Trophoblast cell (in vitro differentiated cells and primary cell): Measurements from ENCODE around the gene TTC39C.

Experiments
- DNase-seq, 2 donors: peaks; one replicate each; pipeline ENCODE4 v3.0.0-alpha.2; 2016
- H2AFZ ChIP-seq: 2 replicates; pipeline ENCODE4 v1.6.1; 2013; ENCODE audit warnings: low read length, moderate library complexity, mild to moderate bottlenecking; ENCODE audit not compliant: insufficient read depth, poor library complexity
- H2AK5ac ChIP-seq: 2 replicates; pipeline ENCODE4 v1.6.1; 2013; ENCODE audit warnings: mild to moderate bottlenecking, low read length
- H2BK120ac ChIP-seq: 2 replicates; pipeline ENCODE4 v1.6.1; 2013; ENCODE audit warnings: low read length, mild to moderate bottlenecking, moderate library complexity; ENCODE audit not compliant: insufficient read depth, poor library complexity
- H2BK12ac ChIP-seq: 2 replicates; pipeline ENCODE4 v1.6.1; 2013; ENCODE audit warnings: mild to moderate bottlenecking, low read length, moderate library complexity
- H2BK5ac ChIP-seq: 2 replicates; pipeline ENCODE4 v1.6.1; 2013; ENCODE audit warnings: low read length, low read depth, moderate library complexity, mild to moderate bottlenecking; ENCODE audit not compliant: poor library complexity
- H3K14ac ChIP-seq: 2 replicates; pipeline ENCODE4 v1.6.1; 2013; ENCODE audit warnings: mild to moderate bottlenecking, low read length
- H3K18ac ChIP-seq: 2 replicates; pipeline ENCODE4 v1.6.1; 2013; ENCODE audit warnings: mild to moderate bottlenecking, low read length
- H3K23ac ChIP-seq: 2 replicates; pipeline ENCODE4 v1.6.1; 2013; ENCODE audit warnings: low read length
- H3K27ac ChIP-seq: 2 replicates; pipeline ENCODE4 v1.5.1; 2013; ENCODE audit warnings: low read depth, mild to moderate bottlenecking, inconsistent platforms, low read length, moderate library complexity
- H3K27me3 ChIP-seq: 2 replicates; pipeline ENCODE4 v1.6.1; 2013; ENCODE audit warnings: inconsistent platforms, mild to moderate bottlenecking, low read length, moderate library complexity; ENCODE audit not compliant: insufficient read depth
- H3K36me3 ChIP-seq, 2 experiments: 1 replicate in 1 of 2; 2 replicates in 1 of 2; pipeline ENCODE4 v1.6.1; 2013; ENCODE audit warnings: low read length in 2 of 2, mild to moderate bottlenecking in 2 of 2, moderate library complexity in 1 of 2; ENCODE audit not compliant: insufficient read depth in 2 of 2, control insufficient read depth in 1 of 2
- H3K4ac ChIP-seq: 2 replicates; pipeline ENCODE4 v1.6.1; 2013; ENCODE audit warnings: low read depth, mild to moderate bottlenecking, low read length, moderate library complexity
- H3K4me1 ChIP-seq, 2 experiments: 1 replicate in 1 of 2; 2 replicates in 1 of 2; pipeline ENCODE4 v1.6.1; 2013; ENCODE audit warnings: low read length in 2 of 2, mild to moderate bottlenecking in 2 of 2, moderate library complexity in 1 of 2; ENCODE audit not compliant: insufficient read depth in 2 of 2, control insufficient read depth in 1 of 2
- H3K4me2 ChIP-seq: 2 replicates; pipeline ENCODE4 v1.6.1; 2013; ENCODE audit warnings: inconsistent platforms, mild to moderate bottlenecking, low read length, moderate library complexity
- H3K4me3 ChIP-seq: 2 replicates; pipeline ENCODE4 v1.5.1; 2013; ENCODE audit warnings: mild to moderate bottlenecking, low read depth, low read length, inconsistent platforms
- H3K79me1 ChIP-seq: one replicate; pipeline ENCODE4 v1.6.1; 2013; ENCODE audit warnings: low read length
- H3K79me2 ChIP-seq: 2 replicates; pipeline ENCODE4 v1.6.1; 2013; ENCODE audit warnings: low read length, mild to moderate bottlenecking; ENCODE audit not compliant: control insufficient read depth, insufficient read depth, poor library complexity
- H3K9ac ChIP-seq: 2 replicates; pipeline ENCODE4 v1.6.1; 2013; ENCODE audit warnings: mild to moderate bottlenecking, low read length
- H3K9me3 ChIP-seq: 2 replicates; pipeline ENCODE4 v1.6.1; 2013; ENCODE audit warnings: low read depth, mild to moderate bottlenecking, control low read depth, inconsistent platforms, low read length; ENCODE audit not compliant: insufficient read depth
- H4K12ac ChIP-seq: 2 replicates; pipeline ENCODE4 v1.6.1; 2013; ENCODE audit warnings: low read depth, mild to moderate bottlenecking, low read length, moderate library complexity
- H4K8ac ChIP-seq: 2 replicates; pipeline ENCODE4 v1.6.1; 2013; ENCODE audit warnings: low read depth, mild to moderate bottlenecking, low read length, moderate library complexity
- H4K91ac ChIP-seq: one replicate; pipeline ENCODE4 v1.6.1; 2013; ENCODE audit warnings: low read depth, mild to moderate bottlenecking, low read length, moderate library complexity
- WGBS: extraction: QIAGEN DNeasy Blood & Tissue Kit; methylation state at CpG from one replicate; pipeline ENCODE4 v1.1.7; 2013; ENCODE audit warnings: missing lambda C conversion rate; ENCODE audit not compliant: insufficient read length, insufficient coverage; ENCODE audit errors: extremely low coverage; 5-methylcytosine and 5-hydroxymethylcytosine counted together

TTC39C gene

DNA sequence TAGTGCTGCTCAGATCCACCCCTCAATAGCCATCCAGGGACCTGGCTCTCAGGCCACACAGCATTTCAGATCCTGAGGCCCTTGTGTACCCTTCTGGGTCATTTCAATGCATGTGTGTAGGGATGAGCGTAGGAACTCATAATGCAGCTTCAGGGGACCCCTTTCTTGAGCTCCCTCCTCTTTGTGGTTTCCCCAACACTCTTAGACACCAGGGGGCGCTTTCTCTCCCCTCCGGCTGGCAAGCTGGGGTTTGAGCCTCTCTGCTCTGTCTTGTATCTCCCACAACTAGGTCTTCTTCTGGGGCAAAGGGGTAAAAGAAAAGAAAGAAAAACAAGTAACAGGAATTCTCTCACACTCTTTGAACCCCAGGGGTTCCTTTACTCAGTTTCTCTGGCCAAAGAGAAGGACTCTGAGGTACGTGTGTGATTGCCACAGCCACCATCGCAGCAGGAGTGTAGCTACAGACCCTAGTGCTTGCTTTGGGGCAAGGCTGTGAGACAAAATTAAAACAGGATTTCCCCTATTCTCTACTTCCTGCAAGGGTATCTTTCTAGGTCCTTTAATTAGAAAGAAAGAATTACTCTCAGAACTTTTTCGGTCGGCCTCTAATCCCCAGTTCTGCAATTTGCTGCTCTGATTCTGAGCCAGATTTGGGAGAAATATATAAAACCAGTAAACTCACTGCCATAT lies 162.3 kb downstream of the TTC39C start:
- Histone ChIP-seq H2BK120ac (no peak overlapping the region), H3K79me2 (no peaks in the 10 kb centered on the region), H2BK5ac (no peak overlapping the region), H3K79me1 (no peaks in the 10 kb centered on the region), H3K4me1 (no peaks in the 10 kb centered on the region), H2AFZ (no peak overlapping the region), H4K8ac (no peak overlapping the region), H3K9ac (no peak overlapping the region), H4K91ac (no peak overlapping the region), H3K36me3 (no peaks in the 10 kb centered on the region), H2BK12ac (no peak overlapping the region), H3K27me3 (no peaks in the 10 kb centered on the region), H3K4me3 (no peak overlapping the region), H3K23ac (no peak overlapping the region), H4K12ac (no peak overlapping the region), H3K9me3 (no peaks in the 10 kb centered on the region), H3K4me2 (no peak overlapping the region), H3K4ac (no peak overlapping the region), H3K14ac (no peak overlapping the region), H2AK5ac (no peak overlapping the region), H3K27ac (no peak overlapping the region), H3K18ac (no peak overlapping the region)
- no CpG with 5 or more reads among the region's 7 CpGs for WGBS
- DNase-seq, result peak in 1 of 2 donors; percentile 27

DNA sequence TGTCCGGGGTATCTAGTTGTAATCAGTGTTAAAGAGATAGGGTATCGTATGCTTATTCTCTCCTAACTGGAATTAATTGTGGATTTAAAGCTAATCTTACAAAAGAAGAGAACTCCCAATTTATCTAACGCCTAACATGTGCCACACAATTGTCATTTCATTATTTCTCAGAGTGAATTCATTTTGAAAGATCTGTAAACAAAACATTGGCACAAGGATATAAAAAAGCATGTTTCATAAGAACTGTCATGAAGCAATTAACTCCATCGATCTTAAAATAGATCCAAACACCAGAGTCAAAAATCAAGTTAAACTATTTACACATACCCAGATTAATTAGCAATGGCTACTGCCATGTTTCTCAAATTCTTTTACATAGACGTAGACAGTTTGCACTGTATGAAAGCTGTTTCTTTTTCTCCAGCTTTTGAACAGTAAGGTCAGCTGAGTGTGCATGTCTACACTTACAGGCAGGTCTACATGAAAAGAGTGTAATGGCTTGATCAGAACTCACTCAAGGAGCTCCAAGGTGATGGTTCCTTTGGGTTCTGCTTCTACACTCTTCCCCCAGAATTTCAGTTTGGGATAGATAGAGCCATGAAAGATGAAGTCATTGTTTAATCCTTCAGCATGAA lies 163.1 kb downstream of the TTC39C start:
- Histone ChIP-seq H2BK120ac (no peak overlapping the region), H2BK12ac (no peak overlapping the region), H3K27ac (no peak overlapping the region), H2BK5ac (no peak overlapping the region), H3K23ac (no peak overlapping the region), H4K91ac (no peak overlapping the region), H3K79me2 (no peaks in the 10 kb centered on the region), H4K8ac (no peak overlapping the region), H3K14ac (no peak overlapping the region), H2AK5ac (no peak overlapping the region), H2AFZ (no peak overlapping the region), H3K36me3 (peaks cover 0 to 1% of the 10 kb centered on the region in 2 experiments), H3K9me3 (no peaks in the 10 kb centered on the region), H3K4me3 (no peak overlapping the region), H3K4me1 (no peaks in the 10 kb centered on the region), H3K4ac (no peak overlapping the region), H4K12ac (no peak overlapping the region), H3K27me3 (no peaks in the 10 kb centered on the region), H3K9ac (no peak overlapping the region), H3K4me2 (no peak overlapping the region), H3K79me1 (no peaks in the 10 kb centered on the region), H3K18ac (no peak overlapping the region)
- DNase-seq, result no peak
- WGBS, result no CpG with 5 or more reads among the region's 5 CpGs

DNA sequence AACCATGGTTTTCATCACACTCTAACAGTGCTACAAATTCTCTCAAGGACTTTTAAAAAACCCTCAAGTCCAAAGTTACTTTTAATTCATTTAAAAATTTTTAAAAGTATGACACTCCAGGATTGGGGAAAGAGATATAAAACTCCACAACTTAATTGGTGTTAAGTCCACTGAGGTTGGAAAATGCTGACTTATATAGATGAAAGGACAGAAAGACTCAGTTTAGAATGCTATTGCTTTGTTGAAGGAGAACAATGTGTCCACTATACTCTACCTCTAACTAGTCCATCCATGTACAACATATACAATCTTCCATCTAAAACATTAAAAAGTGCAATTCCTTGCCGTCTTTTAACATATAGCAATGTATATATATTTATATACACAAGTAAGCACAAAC lies 165.5 kb downstream of the TTC39C start:
- WGBS, result no CpG with 5 or more reads among the region's 1 CpG
- no peak overlapping the region for H3K14ac ChIP-seq
- H2BK5ac ChIP-seq, result no peak overlapping the region
- no peak overlapping the region for H3K4ac ChIP-seq
- no peak overlapping the region for H2BK120ac ChIP-seq
- DNase-seq, result no peak
- H3K4me3 ChIP-seq, result no peak overlapping the region
- H4K12ac ChIP-seq, result no peak overlapping the region
- no peak overlapping the region for H2AK5ac ChIP-seq
- H2AFZ ChIP-seq, result no peak overlapping the region
- no peaks in the 10 kb centered on the region for H3K9me3 ChIP-seq
- no peaks in the 10 kb centered on the region for H3K27me3 ChIP-seq
- no peaks in the 10 kb centered on the region for H3K79me1 ChIP-seq
- no peak overlapping the region for H3K27ac ChIP-seq
- no peaks in the 10 kb centered on the region for H3K79me2 ChIP-seq
- no peak overlapping the region for H2BK12ac ChIP-seq
- H3K36me3 ChIP-seq, result peaks cover 0 to 1% of the 10 kb centered on the region in 2 experiments
- H3K4me2 ChIP-seq, result no peak overlapping the region
- no peak overlapping the region for H3K18ac ChIP-seq
- no peak overlapping the region for H4K8ac ChIP-seq
- no peaks in the 10 kb centered on the region for H3K4me1 ChIP-seq
- H3K23ac ChIP-seq, result no peak overlapping the region
- no peak overlapping the region for H4K91ac ChIP-seq
- no peak overlapping the region for H3K9ac ChIP-seq

DNA sequence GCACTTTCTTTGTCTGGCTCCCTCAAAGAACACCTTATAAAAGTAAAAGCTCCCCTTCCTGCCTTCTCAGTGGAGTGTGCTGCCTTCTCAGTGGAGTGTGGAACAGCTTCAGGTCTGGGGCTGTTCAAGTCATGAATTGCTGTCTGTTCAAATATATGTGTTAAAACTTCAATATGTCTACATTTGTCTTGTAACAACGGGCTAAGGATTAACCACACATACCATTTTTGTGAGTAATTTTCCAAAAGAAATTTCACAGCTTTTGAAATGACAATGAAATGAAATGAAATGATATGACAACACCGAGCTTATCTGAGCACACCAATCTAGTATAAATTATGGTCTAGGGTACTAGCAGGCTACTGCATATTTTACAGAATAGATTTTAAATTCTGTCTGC lies 167.3 kb downstream of the TTC39C start:
- WGBS, result no CpG with 5 or more reads among the region's 2 CpGs
- no peaks in the 10 kb centered on the region for H3K9me3 ChIP-seq

More for the DNA sequence above, 167.3 kb downstream of the TTC39C start:
- Histone ChIP-seq H2BK12ac (no peak overlapping the region), H3K4me3 (no peak overlapping the region), H3K4me2 (no peak overlapping the region), H3K23ac (no peak overlapping the region), H3K36me3 (peaks cover 0 to 1% of the 10 kb centered on the region in 2 experiments), H2BK120ac (no peak overlapping the region), H3K4me1 (no peaks in the 10 kb centered on the region), H3K79me1 (no peaks in the 10 kb centered on the region), H2AK5ac (no peak overlapping the region), H4K12ac (no peak overlapping the region), H3K18ac (no peak overlapping the region), H4K91ac (no peak overlapping the region), H3K27me3 (no peaks in the 10 kb centered on the region), H3K9ac (no peak overlapping the region), H3K27ac (no peak overlapping the region), H2AFZ (no peak overlapping the region), H3K4ac (no peak overlapping the region), H3K79me2 (no peaks in the 10 kb centered on the region), H2BK5ac (no peak overlapping the region), H3K14ac (no peak overlapping the region), H4K8ac (no peak overlapping the region)
- DNase-seq, result peak in 1 of 2 donors; percentile 21
